Esophagus muscularis mucosa (tissue), 4 donors: ENCODE results near the gene OSGIN1. TPM values are rescaled to one million over a fixed set of nuclear protein-coding genes. Genes with fewer than 3 reads are reported as not detected.

Source experiments
- DNase-seq: peaks from one replicate; pipeline ENCODE4 v3.0.0-alpha.2; 2017; ENCODE audit errors: extremely low spot score
- H3K27ac ChIP-seq, 4 donors: fragments of 200-600 bp; sonication (generic); replicated peaks in 1 of 4; 1 replicate in 3 of 4; 2 replicates in 1 of 4; pipeline ENCODE4 v1.5.1; 2016 to 2019; ENCODE audit warnings: mild to moderate bottlenecking in 1 of 4
- H3K27me3 ChIP-seq, 4 donors: fragments of 200-600 bp; sonication (generic); one replicate each; pipeline versions ENCODE4 v1.5.1 to v1.6.0; 2016 to 2019
- H3K36me3 ChIP-seq, 4 donors: fragments of 200-600 bp; sonication (generic); one replicate each; pipeline ENCODE4 v1.5.1; 2016 to 2019
- H3K4me1 ChIP-seq, 4 donors: fragments of 200-600 bp; sonication (generic); one replicate each; pipeline ENCODE4 v1.5.1; 2016 to 2019
- H3K4me3 ChIP-seq, 4 donors: fragments of 200-600 bp; sonication (generic); 1 replicate in 2 of 4; 2 replicates in 2 of 4; pipeline ENCODE4 v1.5.1; 2016 to 2019; ENCODE audit warnings: mild to moderate bottlenecking in 4 of 4, moderate library complexity in 1 of 4
- H3K9me3 ChIP-seq, 4 donors: fragments of 200-600 bp; sonication (generic); 1 replicate in 3 of 4; 2 replicates in 1 of 4; pipeline ENCODE4 v1.5.1; 2016 to 2019
- EP300 ChIP-seq: sonication (generic); formaldehyde crosslinking; IDR thresholded peaks from one replicate; pipeline ENCODE4 v1.6.1; 2017; ENCODE audit warnings: antibody characterized with exemption
- POLR2A ChIP-seq: fragments of 450-650 bp; IDR thresholded peaks from one replicate; pipeline ENCODE4 v1.6.1; 2017; ENCODE audit warnings: antibody characterized with exemption, moderate library complexity, mild to moderate bottlenecking, low read depth
- POLR2AphosphoS5 ChIP-seq, 2 donors: sonication (generic); formaldehyde crosslinking; IDR thresholded peaks; one replicate each; pipeline ENCODE4 v1.6.1; 2017; ENCODE audit warnings: antibody characterized with exemption in 2 of 2
- WGBS: methylation state at CpG from one replicate; pipeline ENCODE4 v1.1.5; 2018; 5-methylcytosine and 5-hydroxymethylcytosine counted together
- intact Hi-C: fragments of 100-400 bp; cut with DNase I; formaldehyde crosslinking; loops from one replicate; pipeline ENCODE4 v1.15.1; 2023
- total RNA-seq, 4 donors: library from RNA; depleted of rRNA; stranded (reverse); fragments of >200 nt; gene quantifications; one replicate each; pipeline versions ENCODE4 v1.1.0 to v1.2.1, GENCODE V29; 2016
- TF ChIP-seq, protein P1 (sequence below), 3 experiments: fragments of 200-600 bp in 2 of 3; fragments of 450-650 bp in 1 of 3; sonication (generic) in 2 of 3; IDR thresholded peaks; one replicate each; pipeline ENCODE4 v1.5.1; 2017 to 2019; ENCODE audit warnings: antibody characterized with exemption in 3 of 3, mild to moderate bottlenecking in 2 of 3, moderate library complexity in 1 of 3

OSGIN1 gene
- total RNA-seq, 4 donors from 2014 or later = 7.1 to 17.6 (median 13.8) TPM

- no peaks in the 10 kb centered on the region for H3K9me3 ChIP-seq
- peaks cover 6 to 24% (median 14%) of the 10 kb centered on the region in 4 donors for H3K36me3 ChIP-seq
- peak overlapping the region; percentile 93 to 97 (median 94) for H3K27ac ChIP-seq
- peak overlapping the region; percentile 67 to 75 (median 67) for H3K4me3 ChIP-seq
- 39% methylated on average over 15 of the region's 19 CpGs for WGBS
- H3K4me1 ChIP-seq = peaks cover 31 to 50% (median 46%) of the 10 kb centered on the region in 4 donors
- H3K27me3 ChIP-seq = no peaks in the 10 kb centered on the region
- no peak for DNase-seq
- TF ChIP-seq EP300 = no peak
- TF ChIP-seq POLR2A = no peak
- TF ChIP-seq, protein P1, sequence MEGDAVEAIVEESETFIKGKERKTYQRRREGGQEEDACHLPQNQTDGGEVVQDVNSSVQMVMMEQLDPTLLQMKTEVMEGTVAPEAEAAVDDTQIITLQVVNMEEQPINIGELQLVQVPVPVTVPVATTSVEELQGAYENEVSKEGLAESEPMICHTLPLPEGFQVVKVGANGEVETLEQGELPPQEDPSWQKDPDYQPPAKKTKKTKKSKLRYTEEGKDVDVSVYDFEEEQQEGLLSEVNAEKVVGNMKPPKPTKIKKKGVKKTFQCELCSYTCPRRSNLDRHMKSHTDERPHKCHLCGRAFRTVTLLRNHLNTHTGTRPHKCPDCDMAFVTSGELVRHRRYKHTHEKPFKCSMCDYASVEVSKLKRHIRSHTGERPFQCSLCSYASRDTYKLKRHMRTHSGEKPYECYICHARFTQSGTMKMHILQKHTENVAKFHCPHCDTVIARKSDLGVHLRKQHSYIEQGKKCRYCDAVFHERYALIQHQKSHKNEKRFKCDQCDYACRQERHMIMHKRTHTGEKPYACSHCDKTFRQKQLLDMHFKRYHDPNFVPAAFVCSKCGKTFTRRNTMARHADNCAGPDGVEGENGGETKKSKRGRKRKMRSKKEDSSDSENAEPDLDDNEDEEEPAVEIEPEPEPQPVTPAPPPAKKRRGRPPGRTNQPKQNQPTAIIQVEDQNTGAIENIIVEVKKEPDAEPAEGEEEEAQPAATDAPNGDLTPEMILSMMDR (IDR thresholded peaks at IDR 0.05) = peak; percentile 28 to 51 (median 41)
- intact Hi-C loops = loop anchor here (5.0 to 10.0 kb wide), 3 partner anchors 57 to 231 kb away; partner anchors contain the start of genes MLYCD and TAF1C
These were observed 946 bp downstream of the OSGIN1 start for GRCh38 chr16:83953796-83954576.

GRCh38 chr16:83954577-83955016 is 1.6 kb downstream of the OSGIN1 start:
- intact Hi-C loops = loop anchor here (5.0 to 10.0 kb wide), 3 partner anchors 57 to 230 kb away; partner anchors contain the start of genes MLYCD and TAF1C
- no peak for DNase-seq
- H3K27me3 ChIP-seq = no peaks in the 10 kb centered on the region
- H3K27ac ChIP-seq = peak overlapping the region; percentile 93 to 97 (median 94)
- TF ChIP-seq EP300 (no peak), POLR2A (no peak), POLR2AphosphoS5 (IDR thresholded peaks at IDR 0.05) (peak in 1 of 2 donors; percentile 34)
- TF ChIP-seq, protein P1 (IDR thresholded peaks at IDR 0.05) = no peak
- H3K4me3 ChIP-seq = peak overlapping the region; percentile 67 to 75 (median 67)
- H3K9me3 ChIP-seq = no peaks in the 10 kb centered on the region
- 40% methylated on average over 5 of the region's 9 CpGs for WGBS
- peaks cover 35 to 50% (median 46%) of the 10 kb centered on the region in 4 donors for H3K4me1 ChIP-seq
- H3K36me3 ChIP-seq = peaks cover 10 to 25% (median 20%) of the 10 kb centered on the region in 4 donors

DNA sequence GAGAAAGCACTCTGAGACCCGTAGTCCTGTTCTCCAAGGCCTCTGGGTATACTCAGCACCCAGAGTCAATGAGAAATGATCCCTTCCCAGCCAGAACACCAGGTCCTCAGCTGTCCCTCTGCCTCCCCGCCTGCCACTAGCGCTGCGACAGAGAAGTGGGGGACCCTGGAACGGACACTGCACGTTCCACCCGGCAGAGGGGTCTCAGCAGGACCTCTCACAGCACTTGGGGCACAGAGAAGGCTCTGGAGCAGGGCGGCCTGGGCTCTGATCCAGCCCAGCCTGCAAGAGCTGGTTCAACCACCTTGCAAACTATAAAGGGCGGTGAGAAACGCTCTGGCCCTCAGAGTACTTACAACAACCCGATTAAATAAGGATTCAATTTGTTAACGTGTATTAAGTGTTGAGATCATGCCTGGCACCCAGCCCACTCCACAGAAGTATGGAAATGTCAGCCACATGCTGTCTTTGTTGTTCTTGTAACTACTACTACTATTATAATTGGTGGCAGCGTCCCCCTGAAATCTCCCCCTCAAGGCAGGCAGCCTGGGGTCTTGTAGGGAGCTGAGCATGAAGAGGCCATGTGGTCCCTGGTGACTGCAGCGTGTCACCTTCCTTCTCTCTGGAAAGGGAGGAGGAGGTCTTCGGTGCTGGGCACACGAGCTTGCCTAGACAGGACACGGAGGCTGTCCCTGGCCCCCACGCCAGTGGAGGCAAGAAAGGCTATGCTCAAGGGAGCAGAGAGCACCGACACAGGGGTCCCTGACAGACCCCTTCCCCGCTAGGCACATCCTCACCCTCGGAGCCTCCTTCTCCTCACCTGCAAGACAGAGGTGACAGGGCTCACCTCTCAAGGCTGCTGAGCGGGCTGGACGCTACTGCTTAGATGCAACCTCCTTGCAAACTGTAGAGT is 2.4 kb downstream of the OSGIN1 start:
- peaks cover 35 to 50% (median 46%) of the 10 kb centered on the region in 4 donors for H3K4me1 ChIP-seq
- TF ChIP-seq POLR2AphosphoS5 (IDR thresholded peaks at IDR 0.05) = no peak
- TF ChIP-seq, protein P1 (IDR thresholded peaks at IDR 0.05) = no peak
- TF ChIP-seq POLR2A = no peak
- TF ChIP-seq EP300 = no peak
- H3K27me3 ChIP-seq = no peaks in the 10 kb centered on the region
- H3K27ac ChIP-seq = peak overlapping the region in 3 of 4 donors; percentile 93 to 94 (median 93)
- no peaks in the 10 kb centered on the region for H3K9me3 ChIP-seq
- peaks cover 18 to 31% (median 29%) of the 10 kb centered on the region in 4 donors for H3K36me3 ChIP-seq
- DNase-seq = no peak
- H3K4me3 ChIP-seq = no peak overlapping the region
- intact Hi-C loops = loop anchor here (10.0 kb wide), 2 partner anchors 131 to 229 kb away; partner anchors contain the start of gene TAF1C
- 76% methylated on average over 14 of the region's 23 CpGs for WGBS

DNA sequence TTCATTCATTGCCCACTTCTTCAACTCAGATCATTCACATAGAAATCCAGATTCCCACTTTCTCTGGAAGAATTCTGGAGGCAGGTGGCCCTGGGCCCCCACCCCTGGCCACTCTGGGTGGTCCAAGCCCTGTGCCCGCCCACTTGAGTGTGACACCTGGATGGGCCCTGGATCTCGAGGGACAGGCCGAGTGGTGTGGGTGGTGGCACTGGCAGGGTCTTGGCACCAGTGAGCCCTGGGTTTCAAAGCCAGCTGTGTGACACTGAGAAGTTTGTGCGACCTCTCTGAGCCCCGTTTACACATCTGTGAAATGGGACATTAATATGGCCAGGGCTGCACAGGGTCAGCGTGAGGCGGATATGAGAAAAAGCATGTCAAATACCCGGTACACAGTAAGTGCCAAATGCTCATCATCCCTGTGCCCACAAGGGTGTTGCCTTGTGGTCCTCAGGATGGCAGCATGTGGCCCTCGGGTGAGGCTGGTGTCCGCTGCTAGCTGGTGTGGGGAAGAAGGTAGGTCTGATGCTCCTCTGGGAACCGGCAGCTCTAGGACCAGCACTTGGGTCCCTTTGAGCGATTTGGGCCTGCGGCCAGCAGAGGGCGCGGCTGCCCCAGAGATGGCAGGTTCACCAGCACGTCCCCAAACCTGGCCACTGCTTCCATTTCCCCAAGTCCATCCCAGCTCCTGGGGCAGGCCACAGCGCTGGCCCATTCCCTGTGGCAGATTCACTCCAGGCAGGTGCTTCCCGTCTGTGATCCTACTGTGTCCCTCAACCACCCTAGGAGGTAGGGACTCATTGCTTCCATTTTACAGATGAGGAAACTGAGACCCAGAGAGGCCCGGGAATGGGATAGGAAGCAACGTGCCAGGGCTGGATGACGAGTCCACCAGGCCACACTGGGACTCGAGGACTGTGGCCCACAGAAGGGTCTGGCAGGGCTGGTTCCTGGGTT is 3.6 kb downstream of the OSGIN1 start:
- peaks cover 30 to 43% (median 40%) of the 10 kb centered on the region in 4 donors for H3K36me3 ChIP-seq
- no peaks in the 10 kb centered on the region for H3K9me3 ChIP-seq
- no peak for TF ChIP-seq EP300
- TF ChIP-seq, protein P1 (IDR thresholded peaks at IDR 0.05) = peak; percentile 51 to 74 (median 71)
- peak in 1 of 2 donors; percentile 14 for TF ChIP-seq POLR2AphosphoS5 (IDR thresholded peaks at IDR 0.05)
- DNase-seq = no peak
- H3K4me3 ChIP-seq = no peak overlapping the region
- no peaks in the 10 kb centered on the region for H3K27me3 ChIP-seq
- 63% methylated on average over 16 of the region's 22 CpGs for WGBS
- no peak overlapping the region for H3K27ac ChIP-seq
- peaks cover 35 to 50% (median 46%) of the 10 kb centered on the region in 4 donors for H3K4me1 ChIP-seq
- intact Hi-C loops = loop anchor here (10.0 kb wide), 2 partner anchors 132 to 228 kb away; partner anchors contain the start of gene TAF1C
